Coronary artery (tissue), 2 donors: ENCODE data around the gene MACROH2A1.

Source experiments
- DNase-seq: peaks from one replicate; pipeline ENCODE4 v3.0.0-alpha.2; 2017; ENCODE audit warnings: low spot score
- H3K27ac ChIP-seq, 2 donors: fragments of 200-600 bp; sonication (generic); one replicate each; pipeline ENCODE4 v1.5.1; 2016 to 2019
- H3K4me3 ChIP-seq: fragments of 200-600 bp; sonication (generic); 2 replicates; pipeline ENCODE4 v1.5.1; 2016; ENCODE audit warnings: mild to moderate bottlenecking, moderate library complexity
- TF ChIP-seq, protein P1 (sequence below): fragments of 200-600 bp; sonication (generic); IDR thresholded peaks from one replicate; pipeline ENCODE4 v1.5.1; 2019; ENCODE audit warnings: antibody characterized with exemption

MACROH2A1 gene

DNA sequence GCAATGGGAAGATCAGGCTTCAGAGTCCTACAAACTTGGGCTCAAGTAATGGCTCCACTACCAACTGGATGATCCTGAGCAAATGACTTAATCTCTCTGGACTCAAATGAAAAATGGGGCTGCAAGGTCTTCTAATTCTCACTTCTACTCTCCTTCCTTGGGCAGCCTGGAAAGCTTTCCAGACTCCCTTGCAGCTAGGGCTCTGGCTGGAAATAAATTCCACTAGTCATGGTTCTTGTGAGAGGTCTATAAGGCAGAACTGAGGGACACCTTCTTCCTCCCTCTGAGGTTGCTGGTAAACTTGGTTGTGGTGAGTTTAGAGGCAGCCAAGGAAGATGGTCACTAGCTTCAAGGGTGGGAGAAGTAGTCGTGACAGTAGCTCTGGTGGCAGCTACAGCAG is 29.6 kb upstream of the MACROH2A1 start:
- no peak overlapping the region for H3K27ac ChIP-seq
- DNase-seq, result no peak
- TF ChIP-seq, protein P1, sequence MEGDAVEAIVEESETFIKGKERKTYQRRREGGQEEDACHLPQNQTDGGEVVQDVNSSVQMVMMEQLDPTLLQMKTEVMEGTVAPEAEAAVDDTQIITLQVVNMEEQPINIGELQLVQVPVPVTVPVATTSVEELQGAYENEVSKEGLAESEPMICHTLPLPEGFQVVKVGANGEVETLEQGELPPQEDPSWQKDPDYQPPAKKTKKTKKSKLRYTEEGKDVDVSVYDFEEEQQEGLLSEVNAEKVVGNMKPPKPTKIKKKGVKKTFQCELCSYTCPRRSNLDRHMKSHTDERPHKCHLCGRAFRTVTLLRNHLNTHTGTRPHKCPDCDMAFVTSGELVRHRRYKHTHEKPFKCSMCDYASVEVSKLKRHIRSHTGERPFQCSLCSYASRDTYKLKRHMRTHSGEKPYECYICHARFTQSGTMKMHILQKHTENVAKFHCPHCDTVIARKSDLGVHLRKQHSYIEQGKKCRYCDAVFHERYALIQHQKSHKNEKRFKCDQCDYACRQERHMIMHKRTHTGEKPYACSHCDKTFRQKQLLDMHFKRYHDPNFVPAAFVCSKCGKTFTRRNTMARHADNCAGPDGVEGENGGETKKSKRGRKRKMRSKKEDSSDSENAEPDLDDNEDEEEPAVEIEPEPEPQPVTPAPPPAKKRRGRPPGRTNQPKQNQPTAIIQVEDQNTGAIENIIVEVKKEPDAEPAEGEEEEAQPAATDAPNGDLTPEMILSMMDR, result no peak
- no peak overlapping the region for H3K4me3 ChIP-seq

DNA sequence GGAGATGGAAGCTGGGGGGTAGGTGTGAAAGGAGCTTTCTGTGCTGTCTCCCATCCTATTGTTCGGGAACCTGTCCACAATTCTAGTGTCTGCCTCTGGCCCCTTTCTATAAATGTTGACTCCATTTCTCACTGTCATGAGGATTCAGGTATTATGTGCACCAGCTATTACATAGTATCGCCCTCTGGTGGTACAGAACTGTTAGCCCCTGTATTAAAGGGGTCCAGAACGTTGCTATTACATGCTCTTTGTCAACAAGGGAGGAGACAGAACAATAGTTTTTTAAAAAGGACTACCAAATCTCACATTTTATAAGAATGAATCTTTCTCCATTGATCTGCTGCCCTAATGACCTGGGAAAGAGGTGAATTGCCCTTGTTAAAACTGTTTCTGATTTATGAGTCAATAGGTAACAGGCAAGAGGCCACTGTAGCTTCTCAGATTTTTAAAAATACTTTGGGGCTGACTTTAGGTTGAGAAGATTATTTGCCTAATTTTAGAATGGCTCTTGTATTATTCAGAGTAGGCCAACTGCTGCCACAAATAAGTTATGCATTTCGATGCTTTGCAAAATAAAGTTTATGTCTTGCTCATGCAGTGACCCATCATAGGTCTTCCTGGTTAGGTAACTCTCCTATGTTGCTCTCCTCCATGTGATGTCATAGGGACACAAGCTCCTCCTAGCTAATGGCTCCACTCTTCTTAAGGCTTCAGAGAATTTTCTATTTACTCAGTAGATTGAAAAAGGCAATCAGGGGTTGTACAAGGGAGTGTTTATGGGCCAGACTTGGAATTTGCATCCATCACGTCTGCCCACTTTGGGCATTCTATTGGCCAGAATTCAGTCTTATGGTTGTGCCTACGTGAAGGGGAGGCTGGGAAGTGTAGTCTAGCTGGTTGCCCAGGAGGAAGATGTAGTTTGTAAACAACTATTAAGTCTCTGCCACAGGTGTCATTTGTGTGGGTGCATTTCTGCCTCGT is 27.4 kb upstream of the MACROH2A1 start:
- TF ChIP-seq, protein P1, result no peak
- H3K27ac ChIP-seq, result no peak overlapping the region
- no peak for DNase-seq
- no peak overlapping the region for H3K4me3 ChIP-seq

DNA sequence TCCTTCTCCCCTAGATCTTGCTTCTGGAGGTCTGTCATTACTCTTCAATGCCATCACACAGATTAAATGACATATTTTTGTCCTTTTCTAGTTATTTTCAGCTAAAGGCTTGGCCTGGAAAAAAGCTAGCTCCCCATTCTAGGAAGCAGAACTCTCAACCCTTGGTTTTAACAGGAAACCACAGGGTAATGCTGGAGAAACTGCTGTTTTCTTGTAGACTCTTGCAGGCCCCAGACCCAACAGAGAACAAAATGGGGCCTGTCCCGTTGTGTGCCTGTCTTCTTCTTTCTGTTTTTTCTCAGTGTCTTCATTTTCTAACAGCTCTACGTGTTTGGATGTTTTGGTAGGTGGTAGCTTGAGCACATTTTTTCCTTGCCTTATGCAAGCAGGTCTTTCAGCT is 26.6 kb upstream of the MACROH2A1 start:
- DNase-seq, result no peak
- no peak overlapping the region for H3K4me3 ChIP-seq
- TF ChIP-seq, protein P1, result no peak
- H3K27ac ChIP-seq, result no peak overlapping the region

DNA sequence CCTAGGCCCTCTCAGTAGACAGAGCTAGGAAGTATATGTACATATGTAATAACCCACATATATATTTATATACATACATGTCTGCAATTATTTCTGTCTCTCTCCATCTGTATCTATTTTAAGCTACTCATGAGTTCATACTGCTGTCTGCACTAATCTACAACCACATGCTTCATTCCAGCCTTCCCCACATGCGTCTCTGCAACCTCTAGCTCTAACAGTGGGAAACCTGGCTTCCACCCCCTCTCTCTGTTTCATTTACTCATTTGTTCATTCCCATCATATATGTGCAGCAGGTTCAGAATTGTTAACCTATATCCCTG is 24.8 kb upstream of the MACROH2A1 start:
- no peak overlapping the region for H3K27ac ChIP-seq

DNA sequence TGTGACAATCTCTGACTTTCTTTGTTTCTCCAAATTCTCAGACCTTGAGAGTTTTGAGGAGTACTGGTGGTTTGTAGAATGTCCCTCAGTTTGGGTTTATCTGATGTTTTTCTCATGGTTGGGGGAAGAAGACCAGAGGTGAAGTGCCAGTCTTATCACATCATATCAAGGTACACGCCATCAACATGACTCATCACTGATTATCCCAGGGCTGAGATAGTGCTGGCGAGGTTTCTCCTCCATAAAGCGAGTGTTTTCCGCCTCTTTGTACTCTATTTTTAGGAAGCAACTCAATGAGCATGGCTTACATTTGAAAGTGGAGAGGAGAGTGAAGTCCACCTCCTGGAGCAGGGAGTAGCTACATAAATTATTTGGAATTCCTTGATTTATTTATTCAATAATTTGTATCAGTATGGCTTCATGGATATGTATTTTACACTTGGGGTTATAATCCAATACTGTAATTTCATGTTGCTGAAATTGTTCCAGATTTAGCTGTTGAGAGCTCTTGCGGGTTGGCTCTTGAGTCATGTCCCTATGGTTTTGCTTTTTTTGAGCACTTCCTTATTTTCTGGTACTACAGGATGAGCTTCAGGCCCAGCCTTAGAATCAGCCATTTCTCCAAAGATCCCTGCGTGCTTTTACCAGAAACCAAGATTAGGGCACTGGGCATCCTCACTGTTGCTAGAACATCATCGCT is 24.3 kb upstream of the MACROH2A1 start:
- no peak overlapping the region for H3K27ac ChIP-seq
- no peak for DNase-seq
- TF ChIP-seq, protein P1, result no peak
- no peak overlapping the region for H3K4me3 ChIP-seq

More for the DNA sequence above, 24.8 kb upstream of the MACROH2A1 start:
- TF ChIP-seq, protein P1, result no peak
- DNase-seq, result no peak
- no peak overlapping the region for H3K4me3 ChIP-seq

DNA sequence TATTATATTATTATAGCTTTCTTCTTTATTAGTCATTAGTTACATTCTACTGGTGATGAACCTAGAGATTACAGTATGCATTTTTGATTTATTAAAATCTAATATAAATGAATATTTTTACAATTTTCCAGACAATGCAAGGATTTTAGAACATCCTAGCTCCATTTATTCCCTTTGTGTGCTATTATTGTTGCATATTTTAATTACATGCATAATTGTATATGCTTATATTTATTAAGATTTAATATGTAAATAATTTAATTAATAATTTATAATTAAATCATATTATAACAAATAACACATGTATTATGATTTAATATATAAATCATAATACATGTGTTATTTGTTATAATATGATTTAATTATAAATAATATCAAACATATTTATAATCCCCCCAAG is 23.4 kb upstream of the MACROH2A1 start:
- H3K4me3 ChIP-seq, result no peak overlapping the region
- H3K27ac ChIP-seq, result no peak overlapping the region
- no peak for DNase-seq
- TF ChIP-seq, protein P1, result no peak
